ENCODE results near the gene CHIT1. TPM values are rescaled to one million over a fixed set of nuclear protein-coding genes. Genes with fewer than 3 reads are reported as not detected.

Gene CHIT1
- total and polyA plus RNA-seq, 2 of the 13 experiments (the other 11 are each of a cell fraction or from before 2014, with no cell fraction given): not detected

DNA sequence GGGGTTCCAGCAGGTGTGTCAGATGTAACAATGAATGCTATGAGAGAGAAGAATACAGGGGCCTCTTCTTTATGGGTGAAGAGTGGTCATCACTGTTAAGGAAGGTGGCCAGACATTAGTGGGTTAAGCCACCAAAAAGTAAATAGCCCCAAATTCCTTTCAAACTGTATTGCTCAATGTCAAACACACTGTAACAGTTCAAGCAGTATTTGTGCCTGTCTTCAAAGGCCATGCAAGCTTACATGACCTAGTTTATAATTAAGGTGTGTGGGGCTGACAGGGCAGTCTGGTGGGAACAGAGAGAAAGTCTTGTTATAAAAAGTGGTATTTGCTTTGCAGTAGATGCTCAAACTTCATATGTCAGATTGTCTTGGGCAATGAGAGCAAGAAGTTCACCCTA is 18.5 kb downstream of the CHIT1 start (continued):
- TF ChIP-seq, protein P1, sequence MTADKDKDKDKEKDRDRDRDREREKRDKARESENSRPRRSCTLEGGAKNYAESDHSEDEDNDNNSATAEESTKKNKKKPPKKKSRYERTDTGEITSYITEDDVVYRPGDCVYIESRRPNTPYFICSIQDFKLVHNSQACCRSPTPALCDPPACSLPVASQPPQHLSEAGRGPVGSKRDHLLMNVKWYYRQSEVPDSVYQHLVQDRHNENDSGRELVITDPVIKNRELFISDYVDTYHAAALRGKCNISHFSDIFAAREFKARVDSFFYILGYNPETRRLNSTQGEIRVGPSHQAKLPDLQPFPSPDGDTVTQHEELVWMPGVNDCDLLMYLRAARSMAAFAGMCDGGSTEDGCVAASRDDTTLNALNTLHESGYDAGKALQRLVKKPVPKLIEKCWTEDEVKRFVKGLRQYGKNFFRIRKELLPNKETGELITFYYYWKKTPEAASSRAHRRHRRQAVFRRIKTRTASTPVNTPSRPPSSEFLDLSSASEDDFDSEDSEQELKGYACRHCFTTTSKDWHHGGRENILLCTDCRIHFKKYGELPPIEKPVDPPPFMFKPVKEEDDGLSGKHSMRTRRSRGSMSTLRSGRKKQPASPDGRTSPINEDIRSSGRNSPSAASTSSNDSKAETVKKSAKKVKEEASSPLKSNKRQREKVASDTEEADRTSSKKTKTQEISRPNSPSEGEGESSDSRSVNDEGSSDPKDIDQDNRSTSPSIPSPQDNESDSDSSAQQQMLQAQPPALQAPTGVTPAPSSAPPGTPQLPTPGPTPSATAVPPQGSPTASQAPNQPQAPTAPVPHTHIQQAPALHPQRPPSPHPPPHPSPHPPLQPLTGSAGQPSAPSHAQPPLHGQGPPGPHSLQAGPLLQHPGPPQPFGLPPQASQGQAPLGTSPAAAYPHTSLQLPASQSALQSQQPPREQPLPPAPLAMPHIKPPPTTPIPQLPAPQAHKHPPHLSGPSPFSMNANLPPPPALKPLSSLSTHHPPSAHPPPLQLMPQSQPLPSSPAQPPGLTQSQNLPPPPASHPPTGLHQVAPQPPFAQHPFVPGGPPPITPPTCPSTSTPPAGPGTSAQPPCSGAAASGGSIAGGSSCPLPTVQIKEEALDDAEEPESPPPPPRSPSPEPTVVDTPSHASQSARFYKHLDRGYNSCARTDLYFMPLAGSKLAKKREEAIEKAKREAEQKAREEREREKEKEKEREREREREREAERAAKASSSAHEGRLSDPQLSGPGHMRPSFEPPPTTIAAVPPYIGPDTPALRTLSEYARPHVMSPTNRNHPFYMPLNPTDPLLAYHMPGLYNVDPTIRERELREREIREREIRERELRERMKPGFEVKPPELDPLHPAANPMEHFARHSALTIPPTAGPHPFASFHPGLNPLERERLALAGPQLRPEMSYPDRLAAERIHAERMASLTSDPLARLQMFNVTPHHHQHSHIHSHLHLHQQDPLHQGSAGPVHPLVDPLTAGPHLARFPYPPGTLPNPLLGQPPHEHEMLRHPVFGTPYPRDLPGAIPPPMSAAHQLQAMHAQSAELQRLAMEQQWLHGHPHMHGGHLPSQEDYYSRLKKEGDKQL (CRISPR knock-in tag; IDR thresholded peaks at IDR 0.05; ENCODE audit: low read depth): peak; percentile 73; the same call in 1 of the 2 replicates
- TF ChIP-seq ZNF33A (CRISPR knock-in tag; IDR thresholded peaks at IDR 0.05; ENCODE audit: borderline replicate concordance) (no peak), GATAD2A (CRISPR knock-in tag; IDR thresholded peaks at IDR 0.05) (0 out of 2 replicates have a peak, but pooled peaks have one; percentile 23), ZUFSP (CRISPR knock-in tag; IDR thresholded peaks at IDR 0.05; ENCODE audit: borderline replicate concordance) (no peak), NR2F6 (IDR thresholded peaks at IDR 0.05) (peak; percentile 60), NR2F6 (CRISPR knock-in tag; IDR thresholded peaks at IDR 0.05) (peak; percentile 38; the same call in 1 of the 2 replicates), ZNF83 (CRISPR knock-in tag; IDR thresholded peaks at IDR 0.05; ENCODE audit: borderline replicate concordance) (no peak), ZNF589 (CRISPR knock-in tag; conservative IDR thresholded peaks at IDR 0.05) (no peak), RBM22 (optimal IDR thresholded peaks at IDR 0.05; ENCODE audit: low read length) (no peak), ZNF609 (CRISPR knock-in tag; IDR thresholded peaks at IDR 0.05; ENCODE audit: borderline replicate concordance) (no peak), RARA (CRISPR knock-in tag; IDR thresholded peaks at IDR 0.05) (peak; percentile 43; the same call in 1 of the 2 replicates), CENPX (CRISPR knock-in tag; IDR thresholded peaks at IDR 0.05) (no peak), NR2F1 (CRISPR knock-in tag; IDR thresholded peaks at IDR 0.05) (no peak), REPIN1 (CRISPR knock-in tag; IDR thresholded peaks at IDR 0.05; ENCODE audit: borderline replicate concordance, low read depth) (no peak), SPEN (CRISPR knock-in tag; IDR thresholded peaks at IDR 0.05; ENCODE audit: low read depth) (no peak), EP300 (IDR thresholded peaks at IDR 0.05; ENCODE audit: low read depth in 2 of 2, low read length in 2 of 2) (peak in 1 of 2 experiments; percentile 76; a peak in 1 of 4 replicates), EP300 (CRISPR knock-in tag; IDR thresholded peaks at IDR 0.05; ENCODE audit: borderline replicate concordance) (0 out of 2 replicates have a peak, but pooled peaks have one; percentile 32), ZNF354B (CRISPR knock-in tag; IDR thresholded peaks at IDR 0.05) (no peak), HNF4A (CRISPR knock-in tag; IDR thresholded peaks at IDR 0.05) (peak; percentile 31; the same call in 1 of the 2 replicates)

All from HepG2 (cell line).